ENCODE results near the gene C1orf210.

C1orf210 gene

GRCh38 chr1:43285269-43285990 is at the start of gene C1orf210:
Gene C1orf210 (minus strand): TSS chr1:43285581. CDS start chr1:43283270, 2,311 bp downstream.
- no peak for DNase-seq (ENCODE audit: low read depth)
- no peak for TF ChIP-seq CTCF (IDR thresholded peaks at IDR 0.05; ENCODE audit: insufficient read depth, low read depth, low read length, missing control alignments)
- no peak within 1 kb of the TSS for H3K4me3 ChIP-seq (ENCODE audit: low read depth, low read length)

GRCh38 chr1:43334453-43335205 is 49.2 kb upstream of the C1orf210 start:
- no peak for TF ChIP-seq CTCF (IDR thresholded peaks at IDR 0.05; ENCODE audit: insufficient read depth, low read depth, low read length, missing control alignments)

GRCh38 chr1:43331688-43332087 is 46.3 kb upstream of the C1orf210 start:
- H3K4me3 ChIP-seq (ENCODE audit: low read depth, low read length), result no peak overlapping the region
- no peak for DNase-seq (ENCODE audit: low read depth)
- TF ChIP-seq CTCF (IDR thresholded peaks at IDR 0.05; ENCODE audit: insufficient read depth, low read depth, low read length, missing control alignments), result no peak

More at GRCh38 chr1:43334453-43335205, 49.2 kb upstream of the C1orf210 start:
- no peak overlapping the region for H3K4me3 ChIP-seq (ENCODE audit: low read depth, low read length)
- DNase-seq (ENCODE audit: low read depth), result no peak

- TF ChIP-seq CTCF (IDR thresholded peaks at IDR 0.05; ENCODE audit: insufficient read depth, low read depth, low read length, missing control alignments), result no peak
- DNase-seq (ENCODE audit: low read depth), result peak; percentile 34
These were observed 44.8 kb upstream of the C1orf210 start for GRCh38 chr1:43329995-43330751.

GRCh38 chr1:43327549-43328292 is 42.3 kb upstream of the C1orf210 start:
- no peak for DNase-seq (ENCODE audit: low read depth)
- TF ChIP-seq CTCF (IDR thresholded peaks at IDR 0.05; ENCODE audit: insufficient read depth, low read depth, low read length, missing control alignments), result no peak

More at GRCh38 chr1:43329995-43330751, 44.8 kb upstream of the C1orf210 start:
- H3K4me3 ChIP-seq (ENCODE audit: low read depth, low read length), result no peak overlapping the region

GRCh38 chr1:43325381-43325780 is 40.0 kb upstream of the C1orf210 start:
- H3K4me3 ChIP-seq (ENCODE audit: low read depth, low read length), result no peak overlapping the region
- DNase-seq (ENCODE audit: low read depth), result no peak
- no peak for TF ChIP-seq CTCF (IDR thresholded peaks at IDR 0.05; ENCODE audit: insufficient read depth, low read depth, low read length, missing control alignments)

More at GRCh38 chr1:43327549-43328292, 42.3 kb upstream of the C1orf210 start:
- H3K4me3 ChIP-seq (ENCODE audit: low read depth, low read length), result no peak overlapping the region
